ENCODE data around the gene PRDX4.
"Not testable (repeated sequence)": the region's sequence is repeated elsewhere in the genome, so short reads cannot be mapped to it uniquely, and the experiment has no call there.

The PRDX4 gene

DNA sequence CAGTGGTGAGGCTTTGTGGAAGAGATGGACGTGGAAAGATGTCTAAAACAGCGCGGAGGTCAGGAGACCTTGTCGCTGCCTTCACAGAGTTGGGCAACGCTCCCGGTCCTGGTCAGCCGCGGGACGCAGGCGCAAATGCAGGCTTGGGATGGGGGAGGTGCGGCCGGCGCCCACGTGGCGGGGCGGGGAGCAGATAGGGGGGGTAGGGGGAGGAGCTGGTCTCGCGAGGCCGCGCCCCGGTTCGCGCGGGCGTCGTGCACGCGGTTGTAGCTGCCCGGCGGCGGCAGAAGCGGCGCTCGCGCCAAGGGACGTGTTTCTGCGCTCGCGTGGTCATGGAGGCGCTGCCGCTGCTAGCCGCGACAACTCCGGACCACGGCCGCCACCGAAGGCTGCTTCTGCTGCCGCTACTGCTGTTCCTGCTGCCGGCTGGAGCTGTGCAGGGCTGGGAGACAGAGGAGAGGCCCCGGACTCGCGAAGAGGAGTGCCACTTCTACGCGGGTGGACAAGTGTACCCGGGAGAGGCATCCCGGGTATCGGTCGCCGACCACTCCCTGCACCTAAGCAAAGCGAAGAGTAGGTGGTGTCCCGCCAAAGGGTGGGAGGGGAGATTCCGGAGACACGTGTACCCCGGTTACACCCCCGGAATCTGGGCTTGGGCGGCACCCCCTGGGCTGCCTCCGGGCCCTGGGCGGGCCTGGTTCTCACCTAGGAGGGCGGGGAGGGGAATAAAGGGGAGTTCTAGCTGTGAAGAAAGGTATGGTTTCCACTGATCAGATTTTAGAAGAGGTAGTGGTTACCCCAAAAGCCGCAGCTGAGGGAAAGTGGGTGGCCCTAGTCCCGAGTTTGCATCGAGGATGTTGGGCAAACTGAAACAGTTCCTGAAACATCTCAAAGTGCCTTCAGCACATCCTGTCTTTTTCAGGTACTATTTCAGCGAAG lies at the start of gene PRDX4:
Gene PRDX4 (plus strand): TSS at position 255 of the 939 bp plus-strand sequence. CDS start 78 bp downstream, at position 333.
- peak; percentile 86 for DNase-seq (ENCODE audit: low spot score)

DNA sequence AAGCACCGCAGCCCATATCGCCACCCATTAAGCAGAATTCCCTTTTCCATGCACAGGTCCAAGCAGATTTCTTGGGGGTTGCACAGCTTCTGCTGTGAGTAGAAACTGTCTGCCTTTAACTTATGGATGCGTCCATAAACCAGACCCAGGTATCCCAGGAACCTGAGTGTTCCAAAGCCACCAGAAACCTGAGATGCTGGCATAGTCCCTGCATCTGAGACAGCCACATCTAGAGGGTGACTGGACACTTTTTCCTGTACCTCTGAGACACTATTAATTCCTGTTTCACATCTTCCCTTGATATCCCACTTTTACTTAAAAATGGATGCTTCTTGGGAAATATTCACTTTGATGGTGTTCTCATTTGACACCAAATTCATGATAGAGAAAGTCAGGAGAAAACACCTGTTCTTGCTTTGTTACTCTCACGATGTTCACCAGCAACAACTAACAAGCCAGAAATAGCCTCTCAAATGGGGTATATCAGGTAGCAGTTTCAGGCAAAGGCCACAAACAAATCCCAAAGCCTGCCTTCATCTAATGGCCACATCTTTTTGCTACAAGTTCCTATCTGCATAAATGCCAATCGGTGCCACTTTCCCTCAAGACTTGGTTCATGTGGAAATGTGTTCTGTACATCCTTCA lies 45.5 kb upstream of the PRDX4 start:
- DNase-seq (ENCODE audit: low spot score) = no peak

DNA sequence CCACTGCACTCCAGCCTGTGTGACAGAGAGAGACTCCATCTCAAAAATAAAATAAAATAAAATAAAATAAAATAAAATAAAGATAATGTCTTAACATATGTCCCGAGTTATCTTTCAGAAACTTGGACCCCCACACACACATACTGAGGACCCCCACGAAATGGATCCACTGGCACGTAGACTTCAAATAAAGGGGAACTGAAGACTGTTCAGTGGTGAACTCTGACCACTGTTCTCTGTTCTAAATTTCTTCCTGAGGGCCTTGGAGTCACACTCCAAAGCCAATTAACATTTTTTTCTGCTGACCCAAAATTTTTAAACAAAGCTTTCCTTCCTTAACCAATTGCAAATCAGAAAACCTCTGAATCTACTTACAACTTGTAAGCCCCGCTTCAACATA lies 43.5 kb upstream of the PRDX4 start:
- DNase-seq (ENCODE audit: low spot score) = no peak

GRCh38 chrX:23626651-23627050 lies 40.6 kb upstream of the PRDX4 start:
- DNase-seq (ENCODE audit: low spot score) = no peak

- DNase-seq (ENCODE audit: low spot score) = no peak
Observed at GRCh38 chrX:23628131-23628530, 39.2 kb upstream of the PRDX4 start.

- no peak for DNase-seq (ENCODE audit: low spot score)
Observed at GRCh38 chrX:23631136-23631535, 36.2 kb upstream of the PRDX4 start.

GRCh38 chrX:23633834-23634580 lies 33.3 kb upstream of the PRDX4 start:
- DNase-seq (ENCODE audit: low spot score) = peak; percentile 13

DNA sequence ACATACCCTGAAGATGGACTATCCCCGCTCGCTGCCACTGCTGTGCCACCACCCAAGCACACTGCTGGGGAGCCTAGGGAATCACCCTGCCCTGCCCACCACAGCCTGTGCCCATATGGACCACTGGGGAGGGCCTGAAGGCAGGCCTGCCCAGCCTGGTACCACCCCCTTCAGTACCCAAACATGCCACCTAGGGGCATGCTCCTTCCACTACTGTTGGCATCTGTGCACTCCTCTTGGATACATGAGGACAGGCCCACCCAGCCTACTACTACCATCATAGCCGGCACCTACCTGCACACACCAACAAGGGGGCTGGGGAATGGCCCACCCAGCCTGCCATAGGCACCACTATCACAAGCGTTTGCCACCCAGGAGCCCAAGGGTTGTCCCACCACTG lies 30.1 kb upstream of the PRDX4 start:
- DNase-seq (ENCODE audit: low spot score) = no peak

DNA sequence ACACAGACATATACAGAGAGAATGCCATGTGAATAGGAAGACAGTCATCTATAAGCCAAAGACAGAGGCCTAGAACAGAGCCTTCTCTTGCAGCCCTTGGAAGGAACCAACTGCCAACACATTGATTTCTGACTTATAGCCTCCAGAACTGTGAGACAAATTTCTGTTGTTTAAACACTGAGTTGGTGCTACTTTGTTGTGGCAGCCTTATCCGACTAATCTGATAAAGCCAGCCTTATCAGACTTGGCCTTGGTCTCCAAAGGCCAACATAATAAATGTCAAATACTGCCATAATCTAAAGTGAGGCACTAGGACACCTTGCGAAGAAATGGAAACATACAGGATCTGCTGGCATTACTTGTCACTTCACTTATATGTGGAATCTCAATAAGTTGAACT lies 24.3 kb upstream of the PRDX4 start:
- DNase-seq (ENCODE audit: low spot score) = no peak

- DNase-seq (ENCODE audit: low spot score) = no peak
Observed at GRCh38 chrX:23644744-23645143, 22.5 kb upstream of the PRDX4 start.

- DNase-seq (ENCODE audit: low spot score) = no peak
Observed at GRCh38 chrX:23656091-23656490, 11.2 kb upstream of the PRDX4 start.

- no peak for DNase-seq (ENCODE audit: low spot score)
Observed at GRCh38 chrX:23656684-23657083, 10.6 kb upstream of the PRDX4 start.

DNA sequence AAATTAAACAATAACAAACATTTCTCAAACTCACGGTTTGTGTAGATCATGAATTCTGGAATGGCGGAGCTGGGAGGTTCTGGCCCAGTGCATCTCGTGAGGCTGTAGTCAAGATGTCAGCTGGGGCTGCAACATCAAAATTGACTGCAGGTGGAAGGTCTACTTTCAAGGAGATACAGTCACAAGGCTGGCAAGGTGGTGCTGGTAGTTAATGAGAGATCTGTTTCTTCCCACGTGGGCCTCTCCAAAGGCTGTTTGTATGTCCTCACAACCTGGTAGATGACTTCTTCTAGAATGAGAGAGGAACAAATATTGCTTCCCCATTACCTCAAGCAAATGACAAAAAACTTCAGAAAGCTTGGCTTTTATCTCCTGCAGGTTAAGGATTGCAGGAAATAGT lies 8.0 kb upstream of the PRDX4 start:
- no peak for DNase-seq (ENCODE audit: low spot score)

GRCh38 chrX:23660083-23660765 lies 7.1 kb upstream of the PRDX4 start:
- DNase-seq (ENCODE audit: low spot score) = not testable (repeated sequence)

- no peak for DNase-seq (ENCODE audit: low spot score)
Observed at GRCh38 chrX:23660766-23661132, 6.5 kb upstream of the PRDX4 start.

DNA sequence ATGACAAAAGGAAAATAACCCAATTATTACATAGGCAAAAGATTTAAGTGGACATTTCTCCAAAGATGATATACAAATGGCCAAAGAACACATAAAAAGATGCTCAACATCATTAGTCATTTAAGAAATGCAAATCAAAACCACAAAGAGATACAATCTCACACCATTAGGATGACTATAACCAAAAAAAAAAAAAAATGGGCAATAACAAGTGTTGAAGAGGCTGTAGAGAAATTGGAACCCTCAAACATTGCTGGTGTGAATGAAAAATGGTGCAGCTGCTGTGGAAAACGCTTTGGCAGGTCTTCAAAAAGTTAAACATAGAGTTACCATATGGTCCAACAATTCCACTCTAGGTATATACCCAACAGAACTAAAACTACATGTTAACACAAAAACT lies 5.6 kb upstream of the PRDX4 start:
- DNase-seq (ENCODE audit: low spot score) = no peak

DNA sequence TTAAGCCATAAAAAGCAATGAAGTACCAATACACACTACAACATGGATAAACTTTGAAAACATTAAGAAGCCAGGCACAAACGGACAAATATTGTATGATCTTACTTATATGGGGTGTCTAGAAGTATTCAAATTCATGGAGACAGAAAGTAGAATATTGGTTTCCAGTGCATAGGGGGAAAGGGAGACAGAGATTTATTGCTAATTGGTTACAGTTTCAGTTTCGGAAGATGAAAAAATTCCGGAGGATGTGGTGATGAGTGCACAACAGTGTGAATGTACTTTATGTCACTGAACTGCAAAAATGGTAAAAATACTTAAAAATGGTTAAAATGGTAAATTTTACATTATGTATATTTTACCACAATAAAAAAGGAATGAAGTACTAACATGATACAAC lies 5.1 kb upstream of the PRDX4 start:
- no peak for DNase-seq (ENCODE audit: low spot score)

- DNase-seq (ENCODE audit: low spot score) = no peak
Observed at GRCh38 chrX:23662853-23663252, 4.4 kb upstream of the PRDX4 start.

GRCh38 chrX:23664496-23664895 lies 2.8 kb upstream of the PRDX4 start:
- DNase-seq (ENCODE audit: low spot score) = no peak

DNA sequence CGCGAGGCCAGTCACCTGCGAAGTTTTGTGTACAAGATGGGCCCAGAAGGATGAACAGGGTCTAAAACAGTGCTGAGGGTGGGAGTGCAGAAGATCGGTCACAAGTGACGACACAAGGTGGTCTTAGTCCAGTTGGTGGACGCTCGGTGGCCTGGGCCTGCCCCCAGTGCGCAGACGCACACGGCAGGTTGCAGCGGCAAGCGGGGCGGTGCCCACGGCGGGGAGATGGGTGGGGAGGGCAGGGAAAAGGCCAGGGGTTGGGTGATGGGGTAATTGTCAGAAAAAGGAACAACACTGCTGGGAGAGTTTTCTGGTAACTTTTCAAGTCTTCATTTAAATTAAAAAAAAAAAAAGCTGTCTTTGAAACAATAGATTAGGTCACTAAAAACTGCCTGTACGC lies 1.0 kb upstream of the PRDX4 start:
- no peak for DNase-seq (ENCODE audit: low spot score)

GRCh38 chrX:23668335-23668734 lies 1.0 kb downstream of the PRDX4 start:
- no peak for DNase-seq (ENCODE audit: low spot score)

GRCh38 chrX:23670528-23670927 lies 3.2 kb downstream of the PRDX4 start:
- DNase-seq (ENCODE audit: low spot score) = no peak
